Pancreas (tissue), 10 donors: ENCODE measurements around the gene CTNNA2. TPM values are rescaled to one million over a fixed set of nuclear protein-coding genes. Genes with fewer than 3 reads are reported as not detected.

Experiments used
- ATAC-seq, 4 donors: fragments of 200-7000 bp; cut with Tn5 transposase; one replicate each; pipeline versions ENCODE4 v1.8.0 to v1.9.1; 2020; ENCODE audit warnings: mild to moderate bottlenecking in 4 of 4, moderate library complexity in 4 of 4
- DNase-seq, 6 donors: peaks; one replicate each; pipeline ENCODE4 v3.0.0-alpha.2; 2020
- FAIRE-seq: peaks from 2 replicates; lab custom pipeline; 2012; peaks lifted over from hg19 to GRCh38; lab: Jason Lieb, UNC
- H3K27ac ChIP-seq, 4 donors: fragments of 200-600 bp; sonication (generic); 1 replicate in 3 of 4; 2 replicates in 1 of 4; pipeline versions ENCODE4 v1.5.0 to v1.8.0; 2020
- H3K27me3 ChIP-seq, 4 donors: fragments of 200-600 bp; one replicate each; pipeline ENCODE4 v1.8.0; 2021
- H3K36me3 ChIP-seq, 3 donors: fragments of 200-600 bp; sonication (generic) in 1 of 3; one replicate each; pipeline versions ENCODE4 v1.5.0 to v1.8.0; 2020 to 2021
- H3K4me1 ChIP-seq, 3 donors: fragments of 200-600 bp; one replicate each; pipeline ENCODE4 v1.8.0; 2021
- H3K4me3 ChIP-seq, 4 donors: fragments of 200-600 bp; sonication (generic) in 2 of 4; one replicate each; pipeline versions ENCODE4 v1.5.0 to v1.8.0; 2020 to 2021
- H3K9me3 ChIP-seq, 4 donors: fragments of 200-600 bp; one replicate each; pipeline ENCODE4 v1.8.0; 2021
- CTCF ChIP-seq, 4 donors: fragments of 200-600 bp; sonication (generic) in 3 of 4; IDR thresholded peaks; one replicate each; pipeline versions ENCODE4 v1.5.0 to v1.8.0; 2021; ENCODE audit warnings: antibody characterized with exemption in 4 of 4
- WGBS, 2 donors: extraction: QIAGEN DNeasy Blood & Tissue Kit; methylation state at CpG; one replicate each; pipeline ENCODE4 v1.1.7; 2013; 5-methylcytosine and 5-hydroxymethylcytosine counted together
- intact Hi-C, 3 donors: fragments of 100-400 bp; cut with DNase I; formaldehyde crosslinking; loops; one replicate each; pipeline versions ENCODE4 v1.11.1 to v1.14.2; 2022
- polyA plus RNA-seq, 2 donors: library from polyadenylated mRNA; stranded (reverse); fragments of 200-250 nt; gene quantifications; one replicate each; pipeline ENCODE4 v1.2.3, GENCODE V29; 2013
- total RNA-seq, 6 donors: library from RNA; stranded (reverse); fragmentation: NEBNext Ultra II Directional in 4 of 6; extraction: Animal tissue kit (Norgen Biotek cat#: 25700) in 4 of 6; gene quantifications; one replicate each; pipeline versions ENCODE4 v1.2.1 to v1.2.4, GENCODE V29; 2021 to 2023
- donor health status: healthy with polysubstance abuse.
- donor health status: DM: no; HTN: no; CAD: no; lungs with moderate emphysema.
- donor health status: DM: no; HTN: no; CAD: no.
- donor health status: control.
- donor health status: control.
- donor health status: Bipolar disorder and iron deficiency.
- donor health status: DM: yes; HTN: yes; CAD: no.
- donor health status: DM: no; HTN: no; CAD: no.
- donor health status: DM: no; HTN: no; CAD: no.
- donor health status: DM: yes; HTN: yes; CAD: no.

Gene CTNNA2
- total and polyA plus RNA-seq, 8 donors = 0.25 to 12.1 (median 2.1) TPM

DNA sequence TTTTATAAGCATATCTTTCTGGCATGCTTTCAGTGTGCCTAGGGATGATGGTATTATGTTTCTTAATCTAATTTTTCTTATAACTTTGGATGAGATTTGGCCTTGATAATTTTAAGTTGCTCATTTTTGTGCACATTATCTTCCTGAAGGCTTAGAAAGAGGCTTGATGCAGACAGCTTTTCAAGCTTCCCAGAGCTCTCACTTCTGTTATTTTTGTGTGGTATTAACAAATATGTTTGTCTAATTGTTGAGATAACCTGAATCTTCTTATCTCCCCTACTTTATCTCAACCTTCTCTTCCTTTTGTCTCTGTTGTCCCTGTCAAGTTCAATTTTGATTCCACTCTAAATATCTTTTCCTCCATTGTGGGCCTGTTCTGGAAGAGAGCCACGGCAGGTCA, 904.9 kb downstream of the CTNNA2 start:
- 63 to 97% methylated on average over 1 of the region's 1 CpG for WGBS, 2 donors
- Histone ChIP-seq H3K9me3 (no peaks in the 10 kb centered on the region), H3K27ac (no peak overlapping the region), H3K27me3 (no peaks in the 10 kb centered on the region), H3K4me3 (no peak overlapping the region), H3K36me3 (no peaks in the 10 kb centered on the region), H3K4me1 (no peaks in the 10 kb centered on the region)
- no peak for TF ChIP-seq CTCF (IDR thresholded peaks at IDR 0.05)
- no peak for DNase-seq
- no peak for FAIRE-seq
- intact Hi-C loops = no loop called here
- ATAC-seq = no peak

GRCh38 chr2:80420530-80421208, 907.8 kb downstream of the CTNNA2 start:
- FAIRE-seq = no peak

GRCh38 chr2:80429251-80429650, 916.4 kb downstream of the CTNNA2 start:
- 47 to 64% methylated on average over 2 of the region's 2 CpGs for WGBS, 2 donors
- no peaks in the 10 kb centered on the region for H3K36me3 ChIP-seq
- H3K4me3 ChIP-seq = no peak overlapping the region
- no peaks in the 10 kb centered on the region for H3K4me1 ChIP-seq
- ATAC-seq (no peak), DNase-seq (no peak), FAIRE-seq (no peak)
- intact Hi-C loops = no loop called here
- no peak overlapping the region for H3K27ac ChIP-seq
- H3K9me3 ChIP-seq = no peaks in the 10 kb centered on the region
- no peaks in the 10 kb centered on the region for H3K27me3 ChIP-seq
- no peak for TF ChIP-seq CTCF (IDR thresholded peaks at IDR 0.05)

More at GRCh38 chr2:80420530-80421208, 907.8 kb downstream of the CTNNA2 start:
- no peak overlapping the region for H3K27ac ChIP-seq
- no peaks in the 10 kb centered on the region for H3K4me1 ChIP-seq
- H3K9me3 ChIP-seq = no peaks in the 10 kb centered on the region
- intact Hi-C loops = no loop called here
- no peaks in the 10 kb centered on the region for H3K27me3 ChIP-seq
- TF ChIP-seq CTCF (IDR thresholded peaks at IDR 0.05) = no peak
- 47 to 61% methylated on average over 6 of the region's 6 CpGs for WGBS, 2 donors
- DNase-seq (no peak), ATAC-seq (no peak)
- no peaks in the 10 kb centered on the region for H3K36me3 ChIP-seq
- no peak overlapping the region for H3K4me3 ChIP-seq

GRCh38 chr2:80437959-80438358, 925.1 kb downstream of the CTNNA2 start:
- Histone ChIP-seq H3K4me3 (no peak overlapping the region), H3K27me3 (no peaks in the 10 kb centered on the region), H3K9me3 (no peaks in the 10 kb centered on the region), H3K27ac (no peak overlapping the region), H3K4me1 (no peaks in the 10 kb centered on the region), H3K36me3 (no peaks in the 10 kb centered on the region)
- FAIRE-seq = no peak
- intact Hi-C loops = no loop called here
- no peak for DNase-seq
- WGBS, 2 donors = 82 to 85% methylated on average over 5 of the region's 5 CpGs
- no peak for ATAC-seq
- TF ChIP-seq CTCF (IDR thresholded peaks at IDR 0.05) = no peak

DNA sequence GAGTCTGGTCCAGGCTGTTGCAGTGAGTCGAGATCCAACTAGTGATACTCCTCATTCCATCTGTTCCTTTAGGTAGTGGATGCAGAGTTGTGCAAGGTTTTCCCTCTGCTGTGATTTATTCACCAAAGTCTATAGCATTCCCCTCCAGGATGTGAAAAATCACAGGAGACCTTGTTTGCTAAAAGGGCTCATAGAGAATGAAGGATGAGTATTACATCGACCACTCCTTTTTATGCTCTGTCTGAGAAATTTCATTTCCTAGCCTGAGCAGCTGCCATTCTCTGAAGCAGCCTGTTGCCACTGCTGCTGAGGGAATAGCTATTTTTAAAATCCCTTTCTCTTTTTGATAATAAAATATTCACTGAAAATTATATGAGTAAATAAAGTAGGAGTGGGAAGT, 925.8 kb downstream of the CTNNA2 start:
- H3K9me3 ChIP-seq = no peaks in the 10 kb centered on the region
- H3K4me1 ChIP-seq = no peaks in the 10 kb centered on the region
- intact Hi-C loops = no loop called here
- ATAC-seq (no peak), DNase-seq (no peak), FAIRE-seq (no peak)
- TF ChIP-seq CTCF (IDR thresholded peaks at IDR 0.05) = no peak
- no peak overlapping the region for H3K27ac ChIP-seq
- H3K4me3 ChIP-seq = no peak overlapping the region
- H3K27me3 ChIP-seq = no peaks in the 10 kb centered on the region
- H3K36me3 ChIP-seq = no peaks in the 10 kb centered on the region
- 40 to 52% methylated on average over 2 of the region's 2 CpGs for WGBS, 2 donors
